Measurements from ENCODE around the gene NOTUM.

Gene NOTUM

DNA sequence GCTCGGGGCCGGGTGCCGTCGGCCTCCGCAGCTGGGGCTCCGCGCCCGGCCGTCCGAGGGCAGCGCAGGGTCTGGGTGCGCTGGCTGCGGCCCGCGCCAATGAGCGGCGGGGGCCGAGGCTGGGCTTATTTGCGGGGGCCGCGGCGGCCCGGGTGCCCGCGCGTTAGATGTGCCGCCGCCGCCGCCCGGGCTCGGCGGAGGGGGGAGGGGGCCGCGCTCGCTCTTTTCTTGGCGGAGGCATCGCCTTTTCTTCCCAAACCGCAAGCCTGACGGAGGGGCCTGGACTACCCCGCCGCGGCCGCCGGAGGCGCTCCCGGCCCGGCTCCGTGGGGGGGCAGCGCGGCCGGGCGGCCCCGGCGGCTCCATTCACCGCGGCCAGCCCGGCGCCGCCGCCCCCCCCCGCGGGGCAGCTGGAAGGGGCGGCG, at the start of gene NOTUM:
NOTUM (minus strand) TSS at position 101 of the 425 bp plus-strand sequence. CDS start 278 bp downstream, outside the sequence.
- no peak for DNase-seq (ENCODE audit: low spot score)

DNA sequence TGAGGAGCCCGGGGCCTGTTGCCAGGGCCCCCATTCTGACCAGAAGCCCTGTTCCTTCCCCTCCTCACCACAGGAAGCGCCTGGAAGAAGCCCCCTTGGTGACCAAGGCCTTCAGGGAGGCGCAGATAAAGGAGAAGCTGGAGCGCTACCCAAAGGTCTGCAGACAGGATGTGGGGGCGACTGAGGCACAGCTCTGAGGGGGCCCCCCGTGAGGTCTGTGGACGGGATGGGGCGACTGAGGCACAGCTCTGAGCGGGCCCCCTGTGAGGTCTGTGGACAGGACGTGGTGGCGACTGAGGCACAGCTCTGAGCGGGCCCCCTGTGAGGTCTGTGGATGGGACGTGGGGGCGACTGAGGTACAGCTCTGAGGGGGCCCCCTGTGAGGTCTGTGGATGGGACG, 48.4 kb upstream of the NOTUM start:
- no peak for DNase-seq (ENCODE audit: low spot score)

GRCh38 chr17:82008941-82009405, 48.0 kb upstream of the NOTUM start:
- DNase-seq (ENCODE audit: low spot score) = no peak

- no peak for DNase-seq (ENCODE audit: low spot score)
Measured at GRCh38 chr17:82008258-82008940, 47.4 kb upstream of the NOTUM start.

- no peak for DNase-seq (ENCODE audit: low spot score)
Measured at GRCh38 chr17:82007495-82008257, 46.7 kb upstream of the NOTUM start.

- DNase-seq (ENCODE audit: low spot score) = no peak
Measured at GRCh38 chr17:82007228-82007494, 46.2 kb upstream of the NOTUM start.

GRCh38 chr17:82006468-82007227, 45.7 kb upstream of the NOTUM start:
- no peak for DNase-seq (ENCODE audit: low spot score)

- DNase-seq (ENCODE audit: low spot score) = no peak
Measured at GRCh38 chr17:82005701-82006348, 44.8 kb upstream of the NOTUM start.

GRCh38 chr17:82004517-82005455, 43.8 kb upstream of the NOTUM start:
- DNase-seq (ENCODE audit: low spot score) = no peak

GRCh38 chr17:82003411-82004381, 42.7 kb upstream of the NOTUM start:
- peak; percentile 25 for DNase-seq (ENCODE audit: low spot score)

GRCh38 chr17:82001571-82002056, 40.6 kb upstream of the NOTUM start:
- no peak for DNase-seq (ENCODE audit: low spot score)

- no peak for DNase-seq (ENCODE audit: low spot score)
Measured at GRCh38 chr17:82000803-82001570, 40.0 kb upstream of the NOTUM start.

- no peak for DNase-seq (ENCODE audit: low spot score)
Measured at GRCh38 chr17:81999976-82000802, 39.2 kb upstream of the NOTUM start.

- DNase-seq (ENCODE audit: low spot score) = no peak
Measured at GRCh38 chr17:81999587-81999975, 38.6 kb upstream of the NOTUM start.

GRCh38 chr17:81998691-81999438, 37.9 kb upstream of the NOTUM start:
- DNase-seq (ENCODE audit: low spot score) = no peak

DNA sequence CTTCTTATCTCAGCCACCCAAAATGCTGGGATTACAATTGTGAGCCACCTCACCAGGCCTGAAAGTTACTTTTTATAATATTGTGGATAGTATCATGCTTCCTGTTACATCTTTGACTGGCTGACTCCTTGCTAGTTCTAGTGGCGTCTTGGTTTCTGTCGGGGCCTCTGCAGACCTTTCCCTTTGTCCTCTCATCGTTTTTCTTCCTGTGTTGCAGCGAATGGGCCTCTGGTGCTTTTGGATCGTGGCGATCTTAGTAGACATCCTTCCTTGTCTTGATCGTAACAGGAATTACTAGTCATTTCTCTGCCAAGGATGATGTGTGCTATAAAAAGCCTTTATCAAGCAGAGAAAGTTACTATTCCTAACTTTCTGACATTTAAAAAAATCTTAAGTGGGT, 37.2 kb upstream of the NOTUM start:
- DNase-seq (ENCODE audit: low spot score) = no peak

- no peak for DNase-seq (ENCODE audit: low spot score)
Measured at GRCh38 chr17:81996757-81997441, 35.9 kb upstream of the NOTUM start.
